HG02970 (cell line): ENCODE data around the gene COLQ.
"Not testable (repeated sequence)": the region's sequence is repeated elsewhere in the genome, so short reads cannot be mapped to it uniquely, and the experiment has no call there.

Source experiments
- ATAC-seq: cut with Tn5 transposase; IDR thresholded peaks from one replicate; pipeline ENCODE4 v1.9.1; 2021; ENCODE audit warnings: mild to moderate bottlenecking, moderate library complexity, moderate number of reproducible peaks; ENCODE audit not compliant: unreplicated experiment, low FRiP score

COLQ gene

DNA sequence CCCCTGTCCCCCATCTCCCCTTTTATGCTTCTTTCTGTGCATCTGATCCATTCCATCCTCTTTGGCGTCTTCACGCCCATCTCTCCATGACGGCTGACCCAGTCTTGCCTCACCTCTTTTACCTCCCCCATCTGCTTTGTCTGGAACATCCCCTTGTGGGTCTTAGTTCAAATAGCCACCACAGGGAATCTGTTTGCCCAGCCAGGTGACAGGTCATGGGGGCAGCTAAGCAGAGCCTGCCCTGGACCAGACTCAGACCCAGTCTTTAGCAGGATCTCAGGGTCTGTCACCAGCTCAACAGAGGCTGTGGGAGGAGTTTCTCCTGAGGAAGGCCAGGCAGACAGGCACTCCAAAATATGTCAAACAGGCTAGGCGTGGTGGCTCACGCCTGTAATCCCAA, 28.1 kb downstream of the COLQ start:
- ATAC-seq = no peak

GRCh38 chr3:15492847-15493360, 28.6 kb downstream of the COLQ start:
- no peak for ATAC-seq

GRCh38 chr3:15491143-15491542, 30.4 kb downstream of the COLQ start:
- no peak for ATAC-seq

DNA sequence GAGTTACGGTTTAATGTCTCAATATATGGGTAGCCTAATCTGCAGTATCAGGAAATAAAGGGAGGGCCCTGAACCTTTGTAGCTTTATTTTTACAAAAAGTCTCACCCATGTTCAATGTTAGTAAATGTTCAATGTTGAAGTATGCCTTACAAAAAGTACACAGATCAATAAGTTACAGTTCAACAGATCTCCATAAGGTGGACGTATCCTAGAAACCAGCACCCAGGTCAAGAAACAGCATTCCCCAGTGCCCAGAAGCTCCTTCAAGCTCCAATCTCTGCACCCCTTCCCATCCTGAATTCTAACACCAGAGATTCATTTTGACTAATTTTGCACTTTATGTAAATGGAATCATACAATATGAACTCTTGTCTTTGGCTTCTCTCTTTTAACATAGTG, 31.3 kb downstream of the COLQ start:
- ATAC-seq = no peak

- ATAC-seq = no peak
Observed at GRCh38 chr3:15488002-15488401, 33.5 kb downstream of the COLQ start.

DNA sequence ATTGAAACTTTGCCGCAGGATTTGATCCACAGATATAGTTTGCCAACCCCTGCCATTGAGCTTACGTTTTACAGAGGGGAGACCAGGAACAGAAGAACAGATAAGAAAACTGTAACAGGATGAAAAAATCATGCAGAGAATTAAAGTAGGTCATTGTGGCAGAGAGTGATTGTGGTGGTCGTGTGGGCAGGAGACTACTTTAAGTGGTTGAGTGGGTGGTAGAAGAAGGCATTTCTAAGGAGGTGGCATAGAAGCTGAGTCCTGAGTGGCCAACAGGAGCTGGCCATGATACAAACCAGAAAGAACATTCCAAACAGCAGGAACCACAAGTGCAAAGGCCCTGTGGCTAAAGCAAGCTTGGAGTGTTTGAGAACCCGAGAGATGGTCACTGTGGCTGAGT, 34.5 kb downstream of the COLQ start:
- no peak for ATAC-seq

- no peak for ATAC-seq
Observed at GRCh38 chr3:15486020-15486419, 35.5 kb downstream of the COLQ start.

DNA sequence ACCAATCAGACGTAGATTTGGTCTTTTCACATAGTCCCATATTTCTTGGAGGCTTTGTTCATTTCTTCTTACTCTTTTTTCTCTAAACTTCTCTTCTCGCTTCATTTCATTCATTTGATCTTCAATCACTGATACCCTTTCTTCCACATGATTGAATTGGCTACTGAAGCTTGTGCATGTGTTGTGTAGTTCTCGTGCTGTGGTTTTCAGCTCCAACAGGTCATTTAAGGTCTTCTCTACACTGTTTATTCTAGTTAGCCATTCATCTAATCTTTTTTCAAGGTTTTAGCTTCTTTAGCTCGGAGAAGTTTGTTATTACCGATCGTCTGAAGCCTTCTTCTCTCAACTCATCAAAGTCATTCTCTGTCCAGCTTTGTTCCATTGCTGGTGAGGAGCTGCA, 37.0 kb downstream of the COLQ start:
- not testable (repeated sequence) for ATAC-seq

- ATAC-seq = no peak
Observed at GRCh38 chr3:15479400-15480224, 41.9 kb downstream of the COLQ start.

DNA sequence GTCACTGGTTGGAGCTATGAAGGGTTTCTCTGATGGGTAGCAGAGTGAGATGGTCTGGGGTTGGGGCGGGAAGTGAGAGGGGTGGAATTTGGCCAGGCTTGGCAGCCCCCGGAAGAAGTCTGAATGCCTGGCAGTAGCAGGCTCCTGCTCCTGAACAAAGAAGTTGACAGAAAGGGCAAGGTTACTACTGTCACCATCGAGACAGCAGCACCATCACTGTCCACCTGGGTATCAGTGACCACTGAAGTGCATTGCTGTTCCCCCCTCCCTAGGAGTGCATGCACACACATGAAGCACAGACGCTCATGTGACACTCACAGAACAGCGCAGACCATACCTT, 42.9 kb downstream of the COLQ start:
- ATAC-seq = no peak

GRCh38 chr3:15477951-15478639, 43.4 kb downstream of the COLQ start:
- no peak for ATAC-seq

- ATAC-seq = no peak
Observed at GRCh38 chr3:15476378-15476777, 45.1 kb downstream of the COLQ start.

DNA sequence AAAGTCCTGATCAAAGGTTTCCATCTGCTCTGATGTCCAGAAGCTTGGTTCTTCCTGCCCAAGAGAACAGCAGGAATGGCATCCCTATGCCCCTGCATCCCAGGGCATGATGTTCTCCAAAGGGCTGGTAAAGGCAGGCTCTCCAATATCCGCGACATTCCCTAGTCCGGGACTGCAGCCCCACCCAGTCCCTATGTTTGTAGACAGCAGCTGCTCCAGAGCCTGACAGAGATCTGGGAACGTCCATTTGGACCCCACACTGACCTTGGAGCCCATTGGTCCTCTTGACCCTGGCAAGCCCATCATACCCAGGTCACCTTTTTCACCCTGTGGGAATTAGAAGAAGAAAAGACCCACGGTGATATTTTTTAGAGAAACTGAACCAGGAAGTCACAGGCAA, 46.3 kb downstream of the COLQ start:
- no peak for ATAC-seq

DNA sequence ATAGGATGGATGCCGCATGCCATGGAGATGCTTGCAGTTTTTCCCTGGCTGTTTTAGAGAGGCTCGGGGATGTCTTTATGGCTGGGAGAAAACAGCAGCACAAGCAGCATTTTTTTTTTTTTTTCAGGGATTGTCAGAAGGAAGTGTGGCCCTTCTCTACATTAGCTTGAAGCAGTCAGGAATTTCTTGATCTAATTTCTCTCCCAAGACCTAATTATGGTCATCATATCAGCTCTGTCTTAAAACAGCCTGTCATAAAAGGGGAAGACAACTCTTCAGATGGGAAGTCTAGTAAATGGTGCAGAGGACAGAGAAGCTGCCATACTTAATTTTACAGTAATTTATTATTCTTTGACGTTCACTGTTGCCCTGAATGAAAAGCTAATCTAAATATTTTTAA, 49.6 kb downstream of the COLQ start:
- no peak for ATAC-seq

GRCh38 chr3:15470849-15471248, 50.7 kb downstream of the COLQ start:
- ATAC-seq = no peak

GRCh38 chr3:15470261-15470660, 51.2 kb downstream of the COLQ start:
- ATAC-seq = no peak

GRCh38 chr3:15467227-15468181, 54.0 kb downstream of the COLQ start:
- no peak for ATAC-seq

DNA sequence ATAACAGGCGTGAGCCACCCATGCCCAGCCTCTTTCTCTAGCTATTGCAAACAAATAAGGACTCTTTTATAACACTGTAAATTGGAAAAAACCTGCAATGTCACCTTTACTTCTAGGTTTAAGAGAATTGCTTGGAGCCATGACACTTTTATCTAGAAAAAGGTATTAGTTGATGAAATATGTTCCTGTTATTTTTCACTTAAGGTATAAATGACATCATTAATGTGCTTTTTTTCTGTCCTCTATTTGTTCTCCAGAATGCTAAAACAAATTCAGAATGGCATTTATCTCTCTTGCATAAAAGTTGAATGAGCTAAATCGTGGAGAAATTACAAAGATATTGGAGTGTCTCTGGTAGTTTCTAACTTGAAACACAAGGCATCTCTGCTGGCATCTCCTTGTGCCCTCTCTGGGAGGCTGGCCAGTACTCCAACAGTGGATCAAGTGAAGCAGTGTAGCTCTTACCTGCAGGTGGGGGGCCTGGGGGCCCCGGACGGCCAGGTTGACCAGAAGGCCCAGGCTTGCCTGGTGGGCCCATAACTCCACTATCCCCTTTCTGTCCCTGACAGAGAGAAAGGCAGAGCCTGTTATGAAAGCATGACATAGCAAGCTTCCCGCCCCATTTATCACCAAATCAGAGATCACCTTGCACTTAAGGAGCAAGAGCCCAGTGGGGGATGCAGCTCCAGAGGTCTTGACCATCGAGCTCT, 55.5 kb downstream of the COLQ start:
- no peak for ATAC-seq

DNA sequence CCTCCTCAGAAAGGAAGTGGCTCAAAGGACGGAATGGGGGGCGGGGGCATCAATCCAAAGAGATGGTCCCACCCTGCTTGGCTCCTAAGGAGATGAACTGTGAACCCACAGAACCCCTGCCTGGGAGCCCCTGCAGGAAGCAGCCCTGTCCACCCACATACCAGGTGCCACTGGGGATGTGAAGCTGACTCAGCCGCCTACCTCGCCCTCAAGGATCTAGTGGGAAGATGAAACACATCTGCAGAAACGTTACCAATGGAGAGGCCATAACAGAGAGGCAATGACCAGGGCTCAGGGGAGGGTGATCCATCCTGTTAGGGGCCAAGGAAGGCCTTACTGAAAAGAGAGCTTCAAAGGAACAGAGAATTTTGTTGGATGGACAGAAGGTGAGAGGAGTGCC, 59.1 kb downstream of the COLQ start:
- ATAC-seq = no peak

DNA sequence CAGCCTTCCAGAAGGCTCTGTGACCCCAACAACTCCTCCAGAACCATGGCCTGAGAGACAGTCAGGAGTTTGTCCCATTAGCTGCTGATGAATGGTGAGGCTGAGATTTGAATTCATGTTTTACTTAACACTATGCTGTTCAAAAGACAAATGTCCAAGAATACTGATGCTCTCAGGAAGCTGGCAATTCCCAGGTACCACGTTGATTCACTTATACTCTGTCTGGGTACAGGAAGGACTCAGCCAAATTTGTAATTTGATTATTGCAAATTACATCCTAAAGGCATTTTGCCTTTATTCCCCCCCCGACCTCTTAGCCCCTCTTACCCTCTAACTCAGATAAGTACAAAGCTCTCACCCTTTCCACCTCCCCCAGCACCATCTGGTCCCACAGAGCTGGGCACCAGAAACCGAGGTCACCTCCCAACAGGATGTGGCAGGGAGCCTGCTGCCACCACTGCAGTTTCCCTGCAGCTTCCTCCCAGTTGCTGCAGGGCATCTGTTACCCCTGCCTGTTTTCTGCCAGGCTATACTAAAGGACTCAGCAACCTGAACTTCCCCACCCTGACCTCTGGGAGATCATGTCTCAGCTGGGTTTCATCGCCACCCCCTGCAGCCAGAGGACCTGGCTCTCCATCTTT, 60.5 kb downstream of the COLQ start:
- no peak for ATAC-seq
